Measurements from ENCODE around the gene GUCD1.

The GUCD1 gene

GRCh38 chr22:24589518-24590030, 34.6 kb upstream of the GUCD1 start:
- DNase-seq, result no peak

- no peak for DNase-seq
Observed at GRCh38 chr22:24588757-24589481, 34.0 kb upstream of the GUCD1 start.

GRCh38 chr22:24588381-24588756, 33.4 kb upstream of the GUCD1 start:
- DNase-seq, result no peak

- DNase-seq, result no peak
Observed at GRCh38 chr22:24587948-24588347, 33.0 kb upstream of the GUCD1 start.

- no peak for DNase-seq
Observed at GRCh38 chr22:24587251-24587650, 32.3 kb upstream of the GUCD1 start.

- DNase-seq, result no peak
Observed at GRCh38 chr22:24585927-24586546, 31.1 kb upstream of the GUCD1 start.

GRCh38 chr22:24585461-24585860, 30.5 kb upstream of the GUCD1 start:
- DNase-seq, result no peak

- no peak for DNase-seq
Observed at GRCh38 chr22:24584871-24585411, 30.0 kb upstream of the GUCD1 start.

GRCh38 chr22:24584166-24584790, 29.3 kb upstream of the GUCD1 start:
- DNase-seq, result no peak

GRCh38 chr22:24583221-24584165, 28.6 kb upstream of the GUCD1 start:
- DNase-seq, result no peak

- DNase-seq, result no peak
Observed at GRCh38 chr22:24582056-24582814, 27.3 kb upstream of the GUCD1 start.

GRCh38 chr22:24580276-24580675, 25.3 kb upstream of the GUCD1 start:
- DNase-seq, result no peak

GRCh38 chr22:24579258-24579601, 24.3 kb upstream of the GUCD1 start:
- no peak for DNase-seq

GRCh38 chr22:24578355-24579257, 23.7 kb upstream of the GUCD1 start:
- DNase-seq, result no peak

- DNase-seq, result no peak
Observed at GRCh38 chr22:24576778-24577177, 21.8 kb upstream of the GUCD1 start.

- DNase-seq, result no peak
Observed at GRCh38 chr22:24571266-24571665, 16.3 kb upstream of the GUCD1 start.

GRCh38 chr22:24567668-24568067, 12.7 kb upstream of the GUCD1 start:
- no peak for DNase-seq

- DNase-seq, result no peak
Observed at GRCh38 chr22:24566899-24567511, 12.1 kb upstream of the GUCD1 start.

GRCh38 chr22:24565077-24565476, 10.1 kb upstream of the GUCD1 start:
- DNase-seq, result no peak

- DNase-seq, result no peak
Observed at GRCh38 chr22:24564376-24565058, 9.6 kb upstream of the GUCD1 start.
